HepG2 (cell line): ENCODE results near the gene RANBP3. TPM values are rescaled to one million over a fixed set of nuclear protein-coding genes. Genes with fewer than 3 reads are reported as not detected.

Experiments
- CREB1 ChIP-seq, 2 experiments: fragments of 450-650 bp in 1 of 2; IDR thresholded peaks; 2 replicates each; pipeline ENCODE4 v1.6.1; 2016 to 2017; ENCODE audit warnings: control low read depth in 1 of 2, mild to moderate bottlenecking in 1 of 2, missing compliant biosample characterization in 1 of 2, missing genetic modification characterization in 1 of 2
- DMAP1 ChIP-seq: IDR thresholded peaks from 2 replicates; pipeline ENCODE4 v1.6.1; 2016
- GABPA ChIP-seq, 2 experiments: IDR thresholded peaks; 2 replicates each; pipeline ENCODE4 v1.6.1; 2011 to 2016; ENCODE audit warnings: low read depth in 2 of 2, low read length in 1 of 2, missing biosample characterization in 1 of 2, missing genetic modification characterization in 1 of 2
- HMG20B ChIP-seq: conservative IDR thresholded peaks from 2 replicates; pipeline ENCODE4 v1.6.1; 2016; ENCODE audit warnings: missing genetic modification reagents, missing compliant biosample characterization
- KDM3A ChIP-seq: IDR thresholded peaks from 2 replicates; pipeline ENCODE4 v1.6.1; 2018; ENCODE audit warnings: low read depth, missing compliant biosample characterization
- MED13 ChIP-seq: sonication (generic); formaldehyde crosslinking; IDR thresholded peaks from 2 replicates; pipeline ENCODE4 v1.5.0; 2020; ENCODE audit warnings: missing genetic modification reagents
- MIER3 ChIP-seq: IDR thresholded peaks from 2 replicates; pipeline ENCODE4 v1.6.1; 2016; ENCODE audit warnings: missing compliant biosample characterization, borderline replicate concordance
- MIXL1 ChIP-seq: IDR thresholded peaks from 2 replicates; pipeline ENCODE4 v1.6.1; 2016
- NFIC ChIP-seq: IDR thresholded peaks from 2 replicates; pipeline ENCODE4 v1.6.1; 2012; ENCODE audit warnings: mild to moderate bottlenecking, low read length, inconsistent platforms
- NR2C2 ChIP-seq: sonication (generic); formaldehyde crosslinking; IDR thresholded peaks from 2 replicates; pipeline ENCODE4 v1.4.0; 2020; ENCODE audit warnings: missing genetic modification reagents, mild to moderate bottlenecking, moderate library complexity, borderline replicate concordance
- POLR2AphosphoS5 ChIP-seq: IDR thresholded peaks from 2 replicates; pipeline ENCODE4 v1.6.1; 2012; ENCODE audit warnings: low read depth, low read length
- RELA ChIP-seq: sonication (generic); formaldehyde crosslinking; IDR thresholded peaks from 2 replicates; pipeline ENCODE4 v1.4.0; 2020; ENCODE audit warnings: missing genetic modification reagents
- SMYD3 ChIP-seq: sonication (generic); formaldehyde crosslinking; IDR thresholded peaks from 2 replicates; pipeline ENCODE4 v1.8.1; 2023; ENCODE audit warnings: mild to moderate bottlenecking, missing genetic modification reagents
- STAG1 ChIP-seq: sonication (generic); formaldehyde crosslinking; IDR thresholded peaks from 2 replicates; pipeline ENCODE4 v1.4.0; 2020; ENCODE audit warnings: missing genetic modification reagents
- TBL1XR1 ChIP-seq: fragments of 150-350 bp; IDR thresholded peaks from 2 replicates; pipeline ENCODE4 v1.6.1; 2014; ENCODE audit warnings: borderline replicate concordance, low read length; ENCODE audit not compliant: partially characterized antibody
- ZMYM2 ChIP-seq: sonication (generic); formaldehyde crosslinking; IDR thresholded peaks from 2 replicates; pipeline ENCODE4 v1.8.0; 2022; ENCODE audit warnings: mild to moderate bottlenecking, missing genetic modification reagents
- ZNF34 ChIP-seq: sonication (generic); formaldehyde crosslinking; IDR thresholded peaks from 2 replicates; pipeline ENCODE4 v1.4.0; 2020; ENCODE audit warnings: mild to moderate bottlenecking, missing genetic modification reagents, borderline replicate concordance
- ZNF343 ChIP-seq: sonication (generic); formaldehyde crosslinking; IDR thresholded peaks from 2 replicates; pipeline ENCODE4 v1.4.0; 2020; ENCODE audit warnings: mild to moderate bottlenecking, missing genetic modification reagents
- ZNF552 ChIP-seq: sonication (generic); formaldehyde crosslinking; IDR thresholded peaks from 2 replicates; pipeline ENCODE4 v1.9.0; 2022; ENCODE audit warnings: missing genetic modification reagents, mild to moderate bottlenecking, borderline replicate concordance
- ZNF614 ChIP-seq: IDR thresholded peaks from 2 replicates; pipeline ENCODE4 v1.6.1; 2018; ENCODE audit warnings: missing biosample characterization, missing genetic modification reagents, inconsistent platforms, borderline replicate concordance
- ZNF777 ChIP-seq: sonication (generic); formaldehyde crosslinking; IDR thresholded peaks from 2 replicates; pipeline ENCODE4 v1.4.0; 2020; ENCODE audit warnings: missing genetic modification reagents
- ZNF780A ChIP-seq: sonication (generic); formaldehyde crosslinking; IDR thresholded peaks from 2 replicates; pipeline ENCODE4 v1.8.0; 2022; ENCODE audit warnings: mild to moderate bottlenecking, missing genetic modification reagents, moderate library complexity
- polyA plus RNA-seq, 8 experiments: library from polyadenylated mRNA; depleted of rRNA in 3 of 8; stranded (reverse) in 7 of 8; unstranded in 1 of 8; fragments of >200 nt; fragmentation: Illumina TruSeq in 4 of 8; extraction: Trizol in 4 of 8; gene quantifications; 2 replicates each; pipeline versions ENCODE4 v1.2.1 to v1.2.3, GENCODE V29; 2011 to 2016; ENCODE audit warnings: low read depth in 4 of 8, missing spikeins in 1 of 8, mixed read lengths in 1 of 8; ENCODE audit not compliant: insufficient read depth in 1 of 8
- total RNA-seq, 5 experiments: library from RNA; depleted of rRNA; stranded (reverse); fragments of >200 nt; fragmentation: Illumina TruSeq; extraction: Trizol; gene quantifications; 2 replicates each; pipeline ENCODE4 v1.2.3, GENCODE V29; 2016; ENCODE audit warnings: low read depth in 1 of 5
- TF ChIP-seq, protein P1 (sequence below): sonication (generic); formaldehyde crosslinking; IDR thresholded peaks from 2 replicates; pipeline ENCODE4 v1.4.0; 2020; ENCODE audit warnings: missing genetic modification reagents
- TF ChIP-seq, protein P2 (sequence below): sonication (generic); IDR thresholded peaks from 2 replicates; pipeline ENCODE4 v1.6.1; 2016; ENCODE audit warnings: low read depth, borderline replicate concordance
- TF ChIP-seq, protein P3 (sequence below): sonication (generic); formaldehyde crosslinking; IDR thresholded peaks from 2 replicates; pipeline ENCODE4 v1.4.0; 2020; ENCODE audit warnings: missing genetic modification reagents
- TF ChIP-seq, protein P4 (sequence below): IDR thresholded peaks from 2 replicates; pipeline ENCODE4 v1.6.1; 2016

The RANBP3 gene
- total and polyA plus RNA-seq, 2 of the 13 experiments (the other 11 are each of a cell fraction or from before 2014, with no cell fraction given) = 39.5 to 149 TPM

DNA sequence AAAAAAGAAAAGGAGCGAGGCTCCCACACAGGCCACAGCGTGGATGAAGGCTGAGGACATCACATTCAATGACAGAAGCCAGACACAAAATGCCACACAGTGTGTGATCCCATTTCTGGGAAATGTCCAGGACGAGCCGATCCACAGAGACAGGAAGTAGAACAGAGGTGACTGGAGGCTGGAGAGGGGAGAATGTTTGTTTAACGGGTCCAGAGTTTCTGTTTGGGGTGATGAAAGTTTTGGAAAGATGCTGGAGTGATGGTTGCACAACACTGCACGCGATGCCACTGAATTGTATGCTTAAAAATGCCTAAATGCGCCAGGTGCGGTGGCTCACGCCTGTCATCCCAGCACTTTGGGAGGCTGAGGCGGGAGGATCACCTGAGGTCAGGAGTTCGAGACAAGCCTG lies 107.0 kb downstream of the RANBP3 start (continued):
- TF ChIP-seq, protein P1, sequence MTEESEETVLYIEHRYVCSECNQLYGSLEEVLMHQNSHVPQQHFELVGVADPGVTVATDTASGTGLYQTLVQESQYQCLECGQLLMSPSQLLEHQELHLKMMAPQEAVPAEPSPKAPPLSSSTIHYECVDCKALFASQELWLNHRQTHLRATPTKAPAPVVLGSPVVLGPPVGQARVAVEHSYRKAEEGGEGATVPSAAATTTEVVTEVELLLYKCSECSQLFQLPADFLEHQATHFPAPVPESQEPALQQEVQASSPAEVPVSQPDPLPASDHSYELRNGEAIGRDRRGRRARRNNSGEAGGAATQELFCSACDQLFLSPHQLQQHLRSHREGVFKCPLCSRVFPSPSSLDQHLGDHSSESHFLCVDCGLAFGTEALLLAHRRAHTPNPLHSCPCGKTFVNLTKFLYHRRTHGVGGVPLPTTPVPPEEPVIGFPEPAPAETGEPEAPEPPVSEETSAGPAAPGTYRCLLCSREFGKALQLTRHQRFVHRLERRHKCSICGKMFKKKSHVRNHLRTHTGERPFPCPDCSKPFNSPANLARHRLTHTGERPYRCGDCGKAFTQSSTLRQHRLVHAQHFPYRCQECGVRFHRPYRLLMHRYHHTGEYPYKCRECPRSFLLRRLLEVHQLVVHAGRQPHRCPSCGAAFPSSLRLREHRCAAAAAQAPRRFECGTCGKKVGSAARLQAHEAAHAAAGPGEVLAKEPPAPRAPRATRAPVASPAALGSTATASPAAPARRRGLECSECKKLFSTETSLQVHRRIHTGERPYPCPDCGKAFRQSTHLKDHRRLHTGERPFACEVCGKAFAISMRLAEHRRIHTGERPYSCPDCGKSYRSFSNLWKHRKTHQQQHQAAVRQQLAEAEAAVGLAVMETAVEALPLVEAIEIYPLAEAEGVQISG (CRISPR knock-in tag) = peak; percentile 83
- TF ChIP-seq DMAP1 (CRISPR knock-in tag) = peak; percentile 61; the same call in 1 of the 2 replicates
- TF ChIP-seq ZNF343 (CRISPR knock-in tag) = peak; percentile 76; the same call in 1 of the 2 replicates
- TF ChIP-seq MED13 (CRISPR knock-in tag) = no peak
- peak; percentile 55 for TF ChIP-seq CREB1 (IDR thresholded peaks at IDR 0.05)
- TF ChIP-seq CREB1 (CRISPR knock-in tag; IDR thresholded peaks at IDR 0.05) = peak; percentile 65
- peak; percentile 55; the same call in 1 of the 2 replicates for TF ChIP-seq SMYD3 (CRISPR knock-in tag)
- peak; percentile 54 for TF ChIP-seq POLR2AphosphoS5
- peak; percentile 99 for TF ChIP-seq MIER3 (CRISPR knock-in tag)
- 0 out of 2 replicates have a peak, but pooled peaks have one; percentile 31 for TF ChIP-seq RELA (CRISPR knock-in tag)
- TF ChIP-seq MIXL1 (CRISPR knock-in tag) = peak; percentile 90
- TF ChIP-seq HMG20B (CRISPR knock-in tag) = peak; percentile 81; the same call in 1 of the 2 replicates
- TF ChIP-seq ZMYM2 (CRISPR knock-in tag) = peak; percentile 100
- peak; percentile 66; the same call in 1 of the 2 replicates for TF ChIP-seq ZNF780A
- TF ChIP-seq, protein P2, sequence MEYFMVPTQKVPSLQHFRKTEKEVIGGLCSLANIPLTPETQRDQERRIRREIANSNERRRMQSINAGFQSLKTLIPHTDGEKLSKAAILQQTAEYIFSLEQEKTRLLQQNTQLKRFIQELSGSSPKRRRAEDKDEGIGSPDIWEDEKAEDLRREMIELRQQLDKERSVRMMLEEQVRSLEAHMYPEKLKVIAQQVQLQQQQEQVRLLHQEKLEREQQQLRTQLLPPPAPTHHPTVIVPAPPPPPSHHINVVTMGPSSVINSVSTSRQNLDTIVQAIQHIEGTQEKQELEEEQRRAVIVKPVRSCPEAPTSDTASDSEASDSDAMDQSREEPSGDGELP = peak; percentile 67; the same call in 1 of the 2 replicates
- TF ChIP-seq, protein P3, sequence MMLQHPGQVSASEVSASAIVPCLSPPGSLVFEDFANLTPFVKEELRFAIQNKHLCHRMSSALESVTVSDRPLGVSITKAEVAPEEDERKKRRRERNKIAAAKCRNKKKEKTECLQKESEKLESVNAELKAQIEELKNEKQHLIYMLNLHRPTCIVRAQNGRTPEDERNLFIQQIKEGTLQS (CRISPR knock-in tag) = peak; percentile 96
- peak; percentile 97 for TF ChIP-seq KDM3A (CRISPR knock-in tag)
- no peak for TF ChIP-seq GABPA (IDR thresholded peaks at IDR 0.05; ENCODE audit: low read depth, low read length)
- TF ChIP-seq GABPA (CRISPR knock-in tag; IDR thresholded peaks at IDR 0.05; ENCODE audit: low read depth) = peak; percentile 76
- TF ChIP-seq ZNF552 = peak; percentile 48; the same call in 1 of the 2 replicates
- TF ChIP-seq ZNF777 (CRISPR knock-in tag) = peak; percentile 46; the same call in 1 of the 2 replicates
- TF ChIP-seq ZNF34 (CRISPR knock-in tag) = peak; percentile 84; the same call in 1 of the 2 replicates
- peak; percentile 99 for TF ChIP-seq ZNF614 (CRISPR knock-in tag)
- peak; percentile 90 for TF ChIP-seq NFIC
- TF ChIP-seq, protein P4, sequence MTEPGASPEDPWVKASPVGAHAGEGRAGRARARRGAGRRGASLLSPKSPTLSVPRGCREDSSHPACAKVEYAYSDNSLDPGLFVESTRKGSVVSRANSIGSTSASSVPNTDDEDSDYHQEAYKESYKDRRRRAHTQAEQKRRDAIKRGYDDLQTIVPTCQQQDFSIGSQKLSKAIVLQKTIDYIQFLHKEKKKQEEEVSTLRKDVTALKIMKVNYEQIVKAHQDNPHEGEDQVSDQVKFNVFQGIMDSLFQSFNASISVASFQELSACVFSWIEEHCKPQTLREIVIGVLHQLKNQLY = peak; percentile 92
- TF ChIP-seq STAG1 (CRISPR knock-in tag) = 0 out of 2 replicates have a peak, but pooled peaks have one; percentile 14
- peak; percentile 72 for TF ChIP-seq TBL1XR1
- TF ChIP-seq NR2C2 (CRISPR knock-in tag) = peak; percentile 84
